Panc1 (cell line): ENCODE data around the gene PRRX1. TPM values are rescaled to one million over a fixed set of nuclear protein-coding genes. Genes with fewer than 3 reads are reported as not detected.

ENCODE experiments used
- ATAC-seq: fragments of 200-7000 bp; cut with Tn5 transposase; 2 replicates; pipeline ENCODE4 v1.9.1; 2020; ENCODE audit warnings: mild to moderate bottlenecking, moderate library complexity
- BruUV-seq: library from RNA; stranded (reverse); fragments of 400-500 nt; replicated peaks from 2 replicates; lab custom pipeline; 2021; lab: Mats Ljungman, UMichigan
- CTCF ChIA-PET: fragments of 300-600 bp; sonication (Branson Sonifier 250); formaldehyde crosslinking; loops from one replicate; lab custom pipeline; 2022; ENCODE audit warnings: antibody characterized with exemption; lab: Charles Lee
- POLR2A ChIA-PET: fragments of 300-600 bp; sonication (Branson Sonifier 250); formaldehyde crosslinking; loops from one replicate; lab custom pipeline; 2022; ENCODE audit warnings: antibody characterized with exemption; lab: Charles Lee
- DNase-seq: peaks from one replicate; pipeline ENCODE4 v3.0.0-alpha.2; 2010; ENCODE audit warnings: low read depth, low spot score
- H3K27ac ChIP-seq: 2 replicates; pipeline ENCODE4 v1.5.1; 2011; ENCODE audit warnings: mild to moderate bottlenecking, low read length, inconsistent platforms
- H3K27me3 ChIP-seq: fragments of 200-500 bp; sonication (Bioruptor generic); 2 replicates; pipeline ENCODE4 v1.6.0; 2014; ENCODE audit warnings: low read length, inconsistent platforms; ENCODE audit not compliant: control insufficient read depth, insufficient read depth
- H3K36me3 ChIP-seq: fragments of 200-500 bp; sonication (Bioruptor generic); 2 replicates; pipeline ENCODE4 v1.5.1; 2014; ENCODE audit warnings: inconsistent platforms, mild to moderate bottlenecking, low read length, moderate library complexity; ENCODE audit not compliant: control insufficient read depth, insufficient read depth
- H3K4me1 ChIP-seq: 2 replicates; pipeline ENCODE4 v1.5.1; 2011; ENCODE audit warnings: inconsistent platforms, mild to moderate bottlenecking, low read length, moderate library complexity; ENCODE audit not compliant: control insufficient read depth, insufficient read depth
- H3K4me3 ChIP-seq, 2 experiments: 2 replicates each; pipeline ENCODE4 v1.5.1; 2011 to 2012; ENCODE audit warnings: low read depth in 2 of 2, low read length in 2 of 2, mild to moderate bottlenecking in 2 of 2, inconsistent platforms in 1 of 2, moderate library complexity in 1 of 2
- H3K9me3 ChIP-seq: fragments of 200-500 bp; sonication (Bioruptor generic); 2 replicates; pipeline ENCODE4 v1.5.1; 2014; ENCODE audit warnings: low read depth, mild to moderate bottlenecking, inconsistent platforms, low read length, moderate library complexity; ENCODE audit not compliant: control insufficient read depth, insufficient read depth
- POLR2AphosphoS5 ChIP-seq: IDR thresholded peaks from 2 replicates; pipeline ENCODE4 v1.6.1; 2012; ENCODE audit warnings: mild to moderate bottlenecking, low read depth, low read length, moderate library complexity
- REST ChIP-seq, 2 experiments: IDR thresholded peaks; 2 replicates each; pipeline ENCODE4 v1.6.1; 2011 to 2012; ENCODE audit warnings: low read depth in 2 of 2, control low read depth in 1 of 2, low read length in 1 of 2, mild to moderate bottlenecking in 1 of 2, moderate library complexity in 1 of 2; ENCODE audit not compliant: insufficient read depth in 1 of 2
- SIN3A ChIP-seq: IDR thresholded peaks from 2 replicates; pipeline ENCODE4 v1.6.1; 2012; ENCODE audit warnings: low read depth, mild to moderate bottlenecking, low read length, moderate library complexity, borderline replicate concordance; ENCODE audit not compliant: insufficient read depth
- TCF7L2 ChIP-seq: IDR thresholded peaks from 2 replicates; pipeline ENCODE4 v1.6.1; 2011; ENCODE audit warnings: mild to moderate bottlenecking, low read depth, low read length, inconsistent platforms
- in situ Hi-C: cut with HindIII; loops from 2 replicates; pipeline ENCODE4 v1.10.0; 2016; ENCODE audit warnings: low sequenced_read_pairs, low pct_unique_long_range_greater_than_20kb
- intact Hi-C: fragments of 100-400 bp; cut with micrococcal nuclease; formaldehyde crosslinking; loops from one replicate; pipeline ENCODE4 v1.10.0; 2022; ENCODE audit not compliant: unreplicated experiment
- total RNA-seq: library from RNA; stranded (reverse); gene quantifications from one replicate; pipeline ENCODE4 v1.2.1, GENCODE V29; 2021; ENCODE audit not compliant: unreplicated experiment
- TF ChIP-seq, protein P1 (sequence below): fragments of 450-650 bp; IDR thresholded peaks from 2 replicates; pipeline ENCODE4 v1.5.1; 2017; ENCODE audit warnings: mild to moderate bottlenecking

Gene PRRX1
- total RNA-seq, 1 experiment from 2014 or later, result 0.69 TPM

- Histone ChIP-seq H3K4me1 (no peaks in the 10 kb centered on the region), H3K4me3 (no peak overlapping the region), H3K27me3 (no peaks in the 10 kb centered on the region), H3K9me3 (no peaks in the 10 kb centered on the region), H3K36me3 (no peaks in the 10 kb centered on the region), H3K27ac (no peak overlapping the region)
- TF ChIP-seq POLR2AphosphoS5 (no peak), REST (IDR thresholded peaks at IDR 0.05; ENCODE audit: insufficient read depth in 1 of 2, low read depth in 2 of 2, low read length in 1 of 2) (no peak), TCF7L2 (no peak), SIN3A (no peak)
- TF ChIP-seq, protein P1, sequence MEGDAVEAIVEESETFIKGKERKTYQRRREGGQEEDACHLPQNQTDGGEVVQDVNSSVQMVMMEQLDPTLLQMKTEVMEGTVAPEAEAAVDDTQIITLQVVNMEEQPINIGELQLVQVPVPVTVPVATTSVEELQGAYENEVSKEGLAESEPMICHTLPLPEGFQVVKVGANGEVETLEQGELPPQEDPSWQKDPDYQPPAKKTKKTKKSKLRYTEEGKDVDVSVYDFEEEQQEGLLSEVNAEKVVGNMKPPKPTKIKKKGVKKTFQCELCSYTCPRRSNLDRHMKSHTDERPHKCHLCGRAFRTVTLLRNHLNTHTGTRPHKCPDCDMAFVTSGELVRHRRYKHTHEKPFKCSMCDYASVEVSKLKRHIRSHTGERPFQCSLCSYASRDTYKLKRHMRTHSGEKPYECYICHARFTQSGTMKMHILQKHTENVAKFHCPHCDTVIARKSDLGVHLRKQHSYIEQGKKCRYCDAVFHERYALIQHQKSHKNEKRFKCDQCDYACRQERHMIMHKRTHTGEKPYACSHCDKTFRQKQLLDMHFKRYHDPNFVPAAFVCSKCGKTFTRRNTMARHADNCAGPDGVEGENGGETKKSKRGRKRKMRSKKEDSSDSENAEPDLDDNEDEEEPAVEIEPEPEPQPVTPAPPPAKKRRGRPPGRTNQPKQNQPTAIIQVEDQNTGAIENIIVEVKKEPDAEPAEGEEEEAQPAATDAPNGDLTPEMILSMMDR, result no peak
- DNase-seq (no peak), ATAC-seq (no peak)
- BruUV-seq, result no TSS peak
- in situ Hi-C loops (no loop called here), intact Hi-C loops (no loop called here)
- ChIA-PET POLR2A (no interaction called here), CTCF (no interaction called here)
Observed at GRCh38 chr1:170769691-170770090, 105.8 kb downstream of the PRRX1 start.

- Histone ChIP-seq H3K36me3 (no peaks in the 10 kb centered on the region), H3K4me3 (no peak overlapping the region), H3K9me3 (no peaks in the 10 kb centered on the region), H3K27ac (no peak overlapping the region), H3K27me3 (no peaks in the 10 kb centered on the region), H3K4me1 (no peaks in the 10 kb centered on the region)
- in situ Hi-C loops, result no loop called here
- no TSS peak for BruUV-seq
- ChIA-PET CTCF (no interaction called here), POLR2A (no interaction called here)
- intact Hi-C loops, result no loop called here
- TF ChIP-seq, protein P1, result no peak
- TF ChIP-seq POLR2AphosphoS5 (no peak), REST (IDR thresholded peaks at IDR 0.05; ENCODE audit: insufficient read depth in 1 of 2, low read depth in 2 of 2, low read length in 1 of 2) (no peak), SIN3A (no peak), TCF7L2 (no peak)
- no peak for ATAC-seq
- DNase-seq, result no peak
Observed at GRCh38 chr1:170770254-170770653, 106.3 kb downstream of the PRRX1 start.
